Activated CD8-positive, alpha-beta memory T cell treated with anti-CD3 and anti-CD28 coated beads, Interleukin-2, amount 10 ng/mL, durations not matched to agents 7 days and 5 days (primary cell): ENCODE data around the gene KIF5B. TPM values are rescaled to one million over a fixed set of nuclear protein-coding genes. Genes with fewer than 3 reads are reported as not detected.
"Not testable (repeated sequence)": the region's sequence is repeated elsewhere in the genome, so short reads cannot be mapped to it uniquely, and the experiment has no call there.

Experiments used
- ATAC-seq: fragments of 150-1000 bp; cut with Tn5 transposase; one replicate; pipeline ENCODE4 v1.10.0; 2021; ENCODE audit warnings: moderate library complexity
- CTCF ChIA-PET: fragments of 350-600 bp; sonication (Branson Sonifier 250); formaldehyde crosslinking; loops from one replicate; lab custom pipeline; 2021; ENCODE audit warnings: antibody characterized with exemption; lab: Charles Lee
- DNase-seq: peaks from one replicate; pipeline ENCODE4 v3.0.0-alpha.2; 2020
- H3K27ac Mint-ChIP-seq: one replicate; pipeline ENCODE4 v1.8.0; 2021; ENCODE audit warnings: mild to moderate bottlenecking, mixed read lengths
- H3K27me3 Mint-ChIP-seq: one replicate; pipeline ENCODE4 v1.8.0; 2021; ENCODE audit warnings: mixed read lengths
- H3K36me3 Mint-ChIP-seq: one replicate; pipeline ENCODE4 v1.8.0; 2021; ENCODE audit warnings: mild to moderate bottlenecking, mixed read lengths
- H3K4me1 Mint-ChIP-seq: one replicate; pipeline ENCODE4 v1.8.0; 2021; ENCODE audit warnings: mixed read lengths
- H3K4me3 Mint-ChIP-seq: one replicate; pipeline ENCODE4 v1.8.0; 2021; ENCODE audit warnings: mild to moderate bottlenecking, moderate library complexity, mixed read lengths
- H3K9me3 Mint-ChIP-seq: one replicate; pipeline ENCODE4 v1.8.0; 2022; ENCODE audit warnings: low read depth, mixed read lengths
- total RNA-seq, 2 experiments: library from RNA; stranded (reverse); gene quantifications; one replicate each; pipeline ENCODE4 v1.2.3, GENCODE V29; 2021

Gene KIF5B
- total RNA-seq, 2 experiments from 2014 or later: 65.2 to 76.2 TPM

GRCh38 chr10:31987786-31988185 lies 68.4 kb downstream of the KIF5B start:
- DNase-seq, H3K27ac Mint-ChIP-seq, H3K36me3 Mint-ChIP-seq, H3K4me1 Mint-ChIP-seq, CTCF ChIA-PET, H3K9me3 Mint-ChIP-seq, H3K4me3 Mint-ChIP-seq, ATAC-seq, H3K27me3 Mint-ChIP-seq: not testable (repeated sequence)

GRCh38 chr10:31982111-31982510 lies 74.1 kb downstream of the KIF5B start:
- H3K36me3 Mint-ChIP-seq: no peaks in the 10 kb centered on the region
- DNase-seq: no peak
- H3K4me3 Mint-ChIP-seq: no peak overlapping the region
- no peaks in the 10 kb centered on the region for H3K9me3 Mint-ChIP-seq
- peaks cover 11% of the 10 kb centered on the region for H3K4me1 Mint-ChIP-seq
- no peak for ATAC-seq
- no peaks in the 10 kb centered on the region for H3K27me3 Mint-ChIP-seq
- CTCF ChIA-PET: no interaction called here
- H3K27ac Mint-ChIP-seq: no peak overlapping the region

GRCh38 chr10:31980471-31980870 lies 75.8 kb downstream of the KIF5B start:
- CTCF ChIA-PET: no interaction called here

GRCh38 chr10:31979071-31979470 lies 77.2 kb downstream of the KIF5B start:
- H3K4me3 Mint-ChIP-seq, CTCF ChIA-PET, H3K27ac Mint-ChIP-seq: not testable (repeated sequence)

More at GRCh38 chr10:31980471-31980870, 75.8 kb downstream of the KIF5B start:
- Mint-ChIP-seq H3K4me3 (no peak overlapping the region), H3K4me1 (peaks cover 18% of the 10 kb centered on the region), H3K36me3 (peaks cover 1% of the 10 kb centered on the region), H3K27ac (no peak overlapping the region), H3K27me3 (no peaks in the 10 kb centered on the region), H3K9me3 (no peaks in the 10 kb centered on the region)
- ATAC-seq (no peak), DNase-seq (no peak)

GRCh38 chr10:31978156-31978483 lies 78.1 kb downstream of the KIF5B start:
- no peak overlapping the region for H3K27ac Mint-ChIP-seq
- peaks cover 1% of the 10 kb centered on the region for H3K36me3 Mint-ChIP-seq
- no peaks in the 10 kb centered on the region for H3K9me3 Mint-ChIP-seq
- H3K27me3 Mint-ChIP-seq: no peaks in the 10 kb centered on the region
- ATAC-seq (no peak), DNase-seq (no peak)
- no peak overlapping the region for H3K4me3 Mint-ChIP-seq
- H3K4me1 Mint-ChIP-seq: peaks cover 22% of the 10 kb centered on the region
- CTCF ChIA-PET: interaction anchor here (0.7 kb wide), 1 partner anchor 12 kb away, joined by 3 read pairs; no protein-coding TSS in a partner anchor

More at GRCh38 chr10:31979071-31979470, 77.2 kb downstream of the KIF5B start:
- H3K4me1 Mint-ChIP-seq: peaks cover 22% of the 10 kb centered on the region
- not testable (repeated sequence) for H3K36me3 Mint-ChIP-seq, DNase-seq, H3K9me3 Mint-ChIP-seq, H3K27me3 Mint-ChIP-seq, ATAC-seq

- CTCF ChIA-PET: interaction anchor here (0.7 kb wide), 1 partner anchor 13 kb away, joined by 3 read pairs; no protein-coding TSS in a partner anchor
- no peaks in the 10 kb centered on the region for H3K9me3 Mint-ChIP-seq
- H3K4me1 Mint-ChIP-seq: peaks cover 22% of the 10 kb centered on the region
- H3K36me3 Mint-ChIP-seq: peaks cover 1% of the 10 kb centered on the region
- H3K27me3 Mint-ChIP-seq: no peaks in the 10 kb centered on the region
- peak overlapping the region; percentile 2 for H3K27ac Mint-ChIP-seq
- no peak for DNase-seq
- peak overlapping the region; percentile 5 for H3K4me3 Mint-ChIP-seq
- peak; percentile 63 for ATAC-seq
Measured at GRCh38 chr10:31977440-31978155, 78.6 kb downstream of the KIF5B start.

- Mint-ChIP-seq H3K27ac (no peak overlapping the region), H3K4me3 (no peak overlapping the region), H3K4me1 (peaks cover 22% of the 10 kb centered on the region), H3K27me3 (no peaks in the 10 kb centered on the region), H3K36me3 (peaks cover 1% of the 10 kb centered on the region), H3K9me3 (no peaks in the 10 kb centered on the region)
- CTCF ChIA-PET: interaction anchor here (1.0 kb wide), 1 partner anchor 45 kb away, joined by 3 read pairs; no protein-coding TSS in a partner anchor
- ATAC-seq (no peak), DNase-seq (no peak)
Measured at GRCh38 chr10:31975157-31975765, 81.0 kb downstream of the KIF5B start.

GRCh38 chr10:31974434-31975124 lies 81.6 kb downstream of the KIF5B start:
- Mint-ChIP-seq H3K9me3 (no peaks in the 10 kb centered on the region), H3K4me3 (no peak overlapping the region), H3K27me3 (no peaks in the 10 kb centered on the region), H3K27ac (no peak overlapping the region), H3K4me1 (peaks cover 22% of the 10 kb centered on the region), H3K36me3 (peaks cover 1% of the 10 kb centered on the region)
- ATAC-seq (no peak), DNase-seq (no peak)
- CTCF ChIA-PET: interaction anchor here (1.0 to 1.1 kb wide), 2 partner anchors 44 to 113 kb away, joined by 3 read pairs; no protein-coding TSS in a partner anchor

GRCh38 chr10:31972519-31973041 lies 83.6 kb downstream of the KIF5B start:
- DNase-seq: no peak
- H3K9me3 Mint-ChIP-seq: no peaks in the 10 kb centered on the region
- H3K27ac Mint-ChIP-seq: no peak overlapping the region
- no peaks in the 10 kb centered on the region for H3K27me3 Mint-ChIP-seq
- H3K4me3 Mint-ChIP-seq: no peak overlapping the region
- ATAC-seq: no peak
- peaks cover 16% of the 10 kb centered on the region for H3K4me1 Mint-ChIP-seq
- peaks cover 1% of the 10 kb centered on the region for H3K36me3 Mint-ChIP-seq
- CTCF ChIA-PET: no interaction called here

- H3K9me3 Mint-ChIP-seq, H3K4me1 Mint-ChIP-seq, CTCF ChIA-PET, H3K36me3 Mint-ChIP-seq, DNase-seq, H3K4me3 Mint-ChIP-seq, H3K27me3 Mint-ChIP-seq, ATAC-seq, H3K27ac Mint-ChIP-seq: not testable (repeated sequence)
Measured at GRCh38 chr10:31969847-31970246, 86.4 kb downstream of the KIF5B start.

GRCh38 chr10:31963589-31963980 lies 92.6 kb downstream of the KIF5B start:
- no peaks in the 10 kb centered on the region for H3K27me3 Mint-ChIP-seq
- CTCF ChIA-PET: no interaction called here
- peaks cover 1% of the 10 kb centered on the region for H3K36me3 Mint-ChIP-seq
- no peak overlapping the region for H3K27ac Mint-ChIP-seq
- H3K4me3 Mint-ChIP-seq: no peak overlapping the region
- ATAC-seq: no peak
- no peak for DNase-seq
- H3K9me3 Mint-ChIP-seq: no peaks in the 10 kb centered on the region
- H3K4me1 Mint-ChIP-seq: peaks cover 14% of the 10 kb centered on the region

- ATAC-seq (no peak), DNase-seq (no peak)
- Mint-ChIP-seq H3K4me1 (peaks cover 14% of the 10 kb centered on the region), H3K9me3 (no peaks in the 10 kb centered on the region), H3K4me3 (no peak overlapping the region), H3K27ac (no peak overlapping the region), H3K36me3 (peaks cover 1% of the 10 kb centered on the region), H3K27me3 (no peaks in the 10 kb centered on the region)
- CTCF ChIA-PET: no interaction called here
Measured at GRCh38 chr10:31962826-31963588, 93.2 kb downstream of the KIF5B start.
